WTC11 (cell line): ENCODE results near the gene RELB. TPM values are rescaled to one million over a fixed set of nuclear protein-coding genes. Genes with fewer than 3 reads are reported as not detected.

Experiments used
- ATAC-seq: fragments of 200-7000 bp; cut with Tn5 transposase; 2 replicates; pipeline ENCODE4 v1.10.0; 2021; ENCODE audit warnings: mild to moderate bottlenecking, moderate library complexity
- CTCF ChIA-PET: fragments of 300-600 bp; sonication (Branson Sonifier 250); formaldehyde crosslinking; loops from one replicate; lab custom pipeline; 2021; ENCODE audit warnings: antibody characterized with exemption; lab: Charles Lee
- POLR2A ChIA-PET: fragments of 350-600 bp; sonication (Branson Sonifier 250); formaldehyde crosslinking; loops from one replicate; lab custom pipeline; 2021; ENCODE audit warnings: antibody characterized with exemption; lab: Charles Lee
- DNase-seq: peaks from one replicate; pipeline ENCODE4 v3.0.0; 2021; ENCODE audit warnings: low spot score
- H3K27ac Mint-ChIP-seq: 2 replicates; pipeline ENCODE4 v1.8.0; 2021; ENCODE audit warnings: mixed read lengths
- H3K27me3 Mint-ChIP-seq: 2 replicates; pipeline ENCODE4 v1.8.0; 2021; ENCODE audit warnings: low read depth, mild to moderate bottlenecking, moderate library complexity, mixed read lengths
- H3K36me3 Mint-ChIP-seq: 2 replicates; pipeline ENCODE4 v1.8.0; 2021; ENCODE audit warnings: mixed read lengths
- H3K4me1 Mint-ChIP-seq: 2 replicates; pipeline ENCODE4 v1.8.0; 2022; ENCODE audit warnings: mixed read lengths
- H3K4me3 Mint-ChIP-seq: 2 replicates; pipeline ENCODE4 v1.8.0; 2021; ENCODE audit warnings: mild to moderate bottlenecking, moderate library complexity, mixed read lengths
- H3K9me3 Mint-ChIP-seq: 2 replicates; pipeline ENCODE4 v1.8.0; 2021; ENCODE audit warnings: mixed read lengths
- ATF1 ChIP-seq: sonication (generic); formaldehyde crosslinking; IDR thresholded peaks from 2 replicates; pipeline ENCODE4 v1.8.1; 2023; ENCODE audit warnings: mild to moderate bottlenecking, moderate library complexity, missing genetic modification reagents
- EMX1 ChIP-seq: fragments of 250-450 bp; sonication (Bioruptor Pico); IDR thresholded peaks from 2 replicates; pipeline ENCODE4 v1.8.0; 2021; ENCODE audit warnings: mild to moderate bottlenecking
- ETV6 ChIP-seq: sonication (generic); formaldehyde crosslinking; IDR thresholded peaks from 2 replicates; pipeline ENCODE4 v1.8.1; 2022; ENCODE audit warnings: mild to moderate bottlenecking, missing genetic modification reagents
- FOXJ3 ChIP-seq: sonication (generic); formaldehyde crosslinking; IDR thresholded peaks from 2 replicates; pipeline ENCODE4 v1.9.0; 2021; ENCODE audit warnings: missing genetic modification reagents, mild to moderate bottlenecking, borderline replicate concordance
- FOXP1 ChIP-seq: sonication (generic); formaldehyde crosslinking; IDR thresholded peaks from 2 replicates; pipeline ENCODE4 v1.8.0; 2022; ENCODE audit warnings: missing genetic modification reagents, mild to moderate bottlenecking, moderate library complexity, borderline replicate concordance
- GABPB1 ChIP-seq: sonication (generic); formaldehyde crosslinking; IDR thresholded peaks from 2 replicates; pipeline ENCODE4 v1.8.1; 2023; ENCODE audit warnings: mild to moderate bottlenecking, missing genetic modification reagents
- GRHL2 ChIP-seq: fragments of 250-450 bp; sonication (Bioruptor Pico); IDR thresholded peaks from 2 replicates; pipeline ENCODE4 v1.8.0; 2022; ENCODE audit warnings: mild to moderate bottlenecking, moderate library complexity; ENCODE audit not compliant: insufficient replicate concordance, severe bottlenecking
- GTF2I ChIP-seq: fragments of 250-450 bp; sonication (Bioruptor Pico); conservative IDR thresholded peaks from 2 replicates; pipeline ENCODE4 v1.4.0; 2021; ENCODE audit warnings: mild to moderate bottlenecking
- IRF2 ChIP-seq: sonication (generic); formaldehyde crosslinking; IDR thresholded peaks from 2 replicates; pipeline ENCODE4 v1.8.0; 2022; ENCODE audit warnings: low read depth, missing genetic modification reagents, borderline replicate concordance
- MYBL2 ChIP-seq: sonication (generic); formaldehyde crosslinking; IDR thresholded peaks from 2 replicates; pipeline ENCODE4 v1.8.1; 2023; ENCODE audit warnings: mild to moderate bottlenecking, moderate library complexity, missing genetic modification reagents
- NFYB ChIP-seq: sonication (generic); formaldehyde crosslinking; conservative IDR thresholded peaks from 2 replicates; pipeline ENCODE4 v1.8.0; 2022; ENCODE audit warnings: low read depth, missing genetic modification reagents
- OVOL2 ChIP-seq: fragments of 250-450 bp; sonication (Bioruptor Pico); IDR thresholded peaks from 2 replicates; pipeline ENCODE4 v1.9.0; 2021; ENCODE audit warnings: mild to moderate bottlenecking, borderline replicate concordance
- RELA ChIP-seq: sonication (generic); formaldehyde crosslinking; IDR thresholded peaks from 2 replicates; pipeline ENCODE4 v1.8.1; 2022; ENCODE audit warnings: missing genetic modification reagents, mild to moderate bottlenecking, borderline replicate concordance
- SMAD4 ChIP-seq: sonication (generic); formaldehyde crosslinking; IDR thresholded peaks from 2 replicates; pipeline ENCODE4 v1.8.0; 2022; ENCODE audit warnings: mild to moderate bottlenecking, missing genetic modification reagents
- SOX15 ChIP-seq: fragments of 250-450 bp; sonication (Bioruptor Pico); IDR thresholded peaks from 2 replicates; pipeline ENCODE4 v1.9.0; 2021; ENCODE audit warnings: mild to moderate bottlenecking
- TCF7 ChIP-seq: sonication (generic); formaldehyde crosslinking; IDR thresholded peaks from 2 replicates; pipeline ENCODE4 v1.8.0; 2022; ENCODE audit warnings: mild to moderate bottlenecking, low read depth, missing genetic modification reagents, moderate library complexity
- ZNF232 ChIP-seq: sonication (generic); formaldehyde crosslinking; IDR thresholded peaks from 2 replicates; pipeline ENCODE4 v1.8.0; 2022; ENCODE audit warnings: mild to moderate bottlenecking, missing genetic modification reagents
- ZNF263 ChIP-seq: sonication (generic); formaldehyde crosslinking; IDR thresholded peaks from 2 replicates; pipeline ENCODE4 v1.8.1; 2022; ENCODE audit warnings: low read depth, mild to moderate bottlenecking, moderate library complexity, missing genetic modification reagents
- total RNA-seq: library from RNA; stranded (reverse); gene quantifications from 3 replicates; pipeline ENCODE4 v1.2.3, GENCODE V29; 2021
- TF ChIP-seq, protein P1 (sequence below): fragments of 250-450 bp; sonication (Bioruptor Pico); IDR thresholded peaks from 2 replicates; pipeline ENCODE4 v1.9.0; 2021; ENCODE audit warnings: mild to moderate bottlenecking
- TF ChIP-seq, protein P2 (sequence below): sonication (generic); formaldehyde crosslinking; IDR thresholded peaks from 2 replicates; pipeline ENCODE4 v1.8.0; 2022; ENCODE audit warnings: mild to moderate bottlenecking, missing genetic modification reagents
- TF ChIP-seq, protein P3 (sequence below): sonication (generic); formaldehyde crosslinking; IDR thresholded peaks from 2 replicates; pipeline ENCODE4 v1.8.1; 2022; ENCODE audit warnings: mild to moderate bottlenecking, moderate library complexity, missing genetic modification reagents
- TF ChIP-seq, protein P4 (sequence below): sonication (generic); formaldehyde crosslinking; IDR thresholded peaks from 2 replicates; pipeline ENCODE4 v1.8.1; 2022; ENCODE audit warnings: missing genetic modification reagents, borderline replicate concordance

Gene RELB
- total RNA-seq, 1 experiment from 2014 or later, result 8.9 TPM

DNA sequence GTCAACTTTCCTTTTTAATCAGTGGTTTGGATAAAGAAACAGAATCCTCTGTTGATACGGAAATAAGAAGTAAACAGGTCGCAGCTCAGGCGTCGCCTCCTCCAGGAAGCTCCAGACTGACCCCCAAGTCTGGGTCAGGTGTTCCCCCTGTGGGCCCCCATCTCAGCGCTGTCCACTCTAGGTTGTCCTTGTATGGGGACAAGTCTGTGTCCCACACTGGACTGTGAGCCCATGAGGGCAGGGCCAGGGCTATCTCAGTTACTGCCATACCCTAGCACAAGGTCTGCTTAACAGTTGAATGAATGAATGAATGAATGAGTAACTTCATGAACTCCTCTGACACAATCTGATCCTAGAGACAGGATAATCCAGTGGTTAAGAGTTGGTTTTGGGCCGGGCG lies 45.1 kb downstream of the RELB start:
- no peak for ATAC-seq
- TF ChIP-seq FOXP1, result no peak
- TF ChIP-seq, protein P1, sequence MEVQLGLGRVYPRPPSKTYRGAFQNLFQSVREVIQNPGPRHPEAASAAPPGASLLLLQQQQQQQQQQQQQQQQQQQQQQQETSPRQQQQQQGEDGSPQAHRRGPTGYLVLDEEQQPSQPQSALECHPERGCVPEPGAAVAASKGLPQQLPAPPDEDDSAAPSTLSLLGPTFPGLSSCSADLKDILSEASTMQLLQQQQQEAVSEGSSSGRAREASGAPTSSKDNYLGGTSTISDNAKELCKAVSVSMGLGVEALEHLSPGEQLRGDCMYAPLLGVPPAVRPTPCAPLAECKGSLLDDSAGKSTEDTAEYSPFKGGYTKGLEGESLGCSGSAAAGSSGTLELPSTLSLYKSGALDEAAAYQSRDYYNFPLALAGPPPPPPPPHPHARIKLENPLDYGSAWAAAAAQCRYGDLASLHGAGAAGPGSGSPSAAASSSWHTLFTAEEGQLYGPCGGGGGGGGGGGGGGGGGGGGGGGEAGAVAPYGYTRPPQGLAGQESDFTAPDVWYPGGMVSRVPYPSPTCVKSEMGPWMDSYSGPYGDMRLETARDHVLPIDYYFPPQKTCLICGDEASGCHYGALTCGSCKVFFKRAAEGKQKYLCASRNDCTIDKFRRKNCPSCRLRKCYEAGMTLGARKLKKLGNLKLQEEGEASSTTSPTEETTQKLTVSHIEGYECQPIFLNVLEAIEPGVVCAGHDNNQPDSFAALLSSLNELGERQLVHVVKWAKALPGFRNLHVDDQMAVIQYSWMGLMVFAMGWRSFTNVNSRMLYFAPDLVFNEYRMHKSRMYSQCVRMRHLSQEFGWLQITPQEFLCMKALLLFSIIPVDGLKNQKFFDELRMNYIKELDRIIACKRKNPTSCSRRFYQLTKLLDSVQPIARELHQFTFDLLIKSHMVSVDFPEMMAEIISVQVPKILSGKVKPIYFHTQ, result no peak
- TF ChIP-seq SMAD4 (CRISPR knock-in tag), result no peak
- no peak for TF ChIP-seq GABPB1
- TF ChIP-seq MYBL2, result no peak
- no peak for TF ChIP-seq ETV6 (CRISPR knock-in tag)
- no peak for TF ChIP-seq IRF2 (CRISPR knock-in tag)
- TF ChIP-seq SOX15 (CRISPR knock-in tag), result no peak
- TF ChIP-seq, all 79 proteins: peak for 0
- Mint-ChIP-seq H3K36me3 (peaks cover 37% of the 10 kb centered on the region), H3K27ac (peak overlapping the region; percentile 24; the same call in 1 of the 2 replicates), H3K27me3 (no peaks in the 10 kb centered on the region), H3K9me3 (no peaks in the 10 kb centered on the region), H3K4me1 (no peaks in the 10 kb centered on the region), H3K4me3 (no peak overlapping the region)
- POLR2A ChIA-PET, result no interaction called here
- no peak for DNase-seq
- CTCF ChIA-PET, result interaction anchor here (0.5 to 7.3 kb wide), 3 partner anchors 13 to 190 kb away, joined by 4 to 37 read pairs (median 7); no protein-coding TSS in a partner anchor

DNA sequence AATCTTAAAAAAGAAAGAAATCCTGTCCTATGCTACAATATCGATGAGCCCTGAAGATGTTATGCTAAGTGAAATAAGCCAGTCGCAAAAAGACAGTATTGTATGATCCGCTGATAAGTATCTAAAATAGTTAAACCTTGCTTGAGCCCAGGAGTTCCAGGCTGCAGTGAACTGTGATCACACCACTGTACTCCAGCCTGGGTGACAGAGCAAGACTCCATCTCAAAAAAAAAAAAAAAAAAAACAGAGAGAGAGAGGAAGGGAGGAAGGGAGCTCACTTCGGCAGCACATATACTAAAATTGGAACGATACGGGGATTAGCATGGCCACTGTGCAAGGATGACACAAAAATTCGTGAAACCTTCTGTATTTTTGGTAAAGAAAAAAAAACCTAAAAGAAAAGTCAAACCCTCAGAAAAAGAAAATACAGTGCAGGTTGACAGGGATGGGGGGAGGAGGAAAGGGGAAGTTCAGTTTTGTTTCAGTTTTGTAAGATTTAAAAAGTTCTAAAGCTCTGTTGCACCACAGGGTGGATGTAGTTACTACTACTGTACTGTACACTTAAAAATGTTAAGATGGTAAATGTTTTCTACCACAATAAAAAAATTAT lies 46.0 kb downstream of the RELB start:
- no peaks in the 10 kb centered on the region for H3K9me3 Mint-ChIP-seq
- CTCF ChIA-PET, result interaction anchor here (2.1 to 7.3 kb wide), 2 partner anchors 12 to 58 kb away, joined by 7 to 37 read pairs; no protein-coding TSS in a partner anchor
- ATAC-seq, result no peak
- 0 out of 2 replicates have a peak overlapping the region, but pooled peaks have one; percentile 39 for H3K27ac Mint-ChIP-seq
- H3K4me1 Mint-ChIP-seq, result no peaks in the 10 kb centered on the region
- no peak overlapping the region for H3K4me3 Mint-ChIP-seq
- no peaks in the 10 kb centered on the region for H3K27me3 Mint-ChIP-seq
- POLR2A ChIA-PET, result interaction anchor here (0.7 kb wide), 1 partner anchor 74 kb away, joined by 4 read pairs; no protein-coding TSS in a partner anchor
- DNase-seq, result no peak
- TF ChIP-seq ATF1, result no peak
- H3K36me3 Mint-ChIP-seq, result peaks cover 33% of the 10 kb centered on the region

DNA sequence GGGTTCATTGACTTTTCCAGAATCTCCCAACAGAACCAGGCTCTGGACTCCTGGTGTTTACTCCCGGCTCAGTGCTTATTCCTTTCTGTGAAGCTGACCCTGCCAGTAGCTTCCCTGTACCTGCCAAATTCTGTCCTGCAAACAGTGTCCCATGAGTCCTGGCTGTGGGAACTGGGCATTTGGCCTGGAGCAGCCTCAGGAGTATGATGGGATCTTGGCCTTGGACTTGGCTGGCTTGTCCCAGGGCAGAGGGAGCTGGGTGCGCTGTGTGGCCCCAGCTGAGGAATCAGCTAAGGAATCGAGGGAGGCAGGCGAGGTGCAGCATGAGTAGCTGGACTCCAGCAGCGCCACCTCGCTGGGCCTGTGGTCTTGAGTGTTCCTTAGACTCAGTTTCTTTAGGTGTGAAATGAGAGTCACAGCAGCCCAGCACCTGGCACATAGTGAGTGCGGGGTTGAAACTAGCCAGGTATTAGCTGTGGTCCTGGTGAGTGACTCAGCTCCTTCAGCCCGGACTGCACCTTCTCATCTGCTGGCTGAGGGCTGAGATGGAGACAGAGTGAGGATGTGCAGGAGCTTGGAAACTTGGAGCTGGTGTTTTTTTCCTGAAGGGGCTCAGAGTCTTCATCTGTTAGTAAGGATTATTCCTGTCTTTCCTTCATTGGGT lies 47.9 kb downstream of the RELB start:
- no peaks in the 10 kb centered on the region for H3K9me3 Mint-ChIP-seq
- no peak for DNase-seq
- POLR2A ChIA-PET, result no interaction called here
- CTCF ChIA-PET, result interaction anchor here (1.6 to 1.7 kb wide), 2 partner anchors 10 to 60 kb away, joined by 5 to 9 read pairs; no protein-coding TSS in a partner anchor
- H3K4me1 Mint-ChIP-seq, result no peaks in the 10 kb centered on the region
- H3K4me3 Mint-ChIP-seq, result no peak overlapping the region
- peaks cover 40% of the 10 kb centered on the region for H3K36me3 Mint-ChIP-seq
- peak overlapping the region; percentile 88 for H3K27ac Mint-ChIP-seq
- TF ChIP-seq, protein P2, sequence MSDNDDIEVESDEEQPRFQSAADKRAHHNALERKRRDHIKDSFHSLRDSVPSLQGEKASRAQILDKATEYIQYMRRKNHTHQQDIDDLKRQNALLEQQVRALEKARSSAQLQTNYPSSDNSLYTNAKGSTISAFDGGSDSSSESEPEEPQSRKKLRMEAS (CRISPR knock-in tag), result no peak
- no peak for TF ChIP-seq GRHL2
- no peak for TF ChIP-seq ETV6 (CRISPR knock-in tag)
- TF ChIP-seq OVOL2 (CRISPR knock-in tag), result no peak
- TF ChIP-seq NFYB (CRISPR knock-in tag), result no peak
- no peak for TF ChIP-seq SMAD4 (CRISPR knock-in tag)
- TF ChIP-seq, protein P3, sequence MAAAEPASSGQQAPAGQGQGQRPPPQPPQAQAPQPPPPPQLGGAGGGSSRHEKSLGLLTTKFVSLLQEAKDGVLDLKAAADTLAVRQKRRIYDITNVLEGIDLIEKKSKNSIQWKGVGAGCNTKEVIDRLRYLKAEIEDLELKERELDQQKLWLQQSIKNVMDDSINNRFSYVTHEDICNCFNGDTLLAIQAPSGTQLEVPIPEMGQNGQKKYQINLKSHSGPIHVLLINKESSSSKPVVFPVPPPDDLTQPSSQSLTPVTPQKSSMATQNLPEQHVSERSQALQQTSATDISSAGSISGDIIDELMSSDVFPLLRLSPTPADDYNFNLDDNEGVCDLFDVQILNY (CRISPR knock-in tag), result no peak
- TF ChIP-seq FOXJ3 (CRISPR knock-in tag), result no peak
- no peak for TF ChIP-seq ZNF232 (CRISPR knock-in tag)
- TF ChIP-seq EMX1, result no peak
- no peak for TF ChIP-seq GTF2I
- no peak for TF ChIP-seq TCF7 (CRISPR knock-in tag)
- TF ChIP-seq RELA (CRISPR knock-in tag), result no peak
- no peak for TF ChIP-seq ZNF263 (CRISPR knock-in tag)
- TF ChIP-seq, protein P4, sequence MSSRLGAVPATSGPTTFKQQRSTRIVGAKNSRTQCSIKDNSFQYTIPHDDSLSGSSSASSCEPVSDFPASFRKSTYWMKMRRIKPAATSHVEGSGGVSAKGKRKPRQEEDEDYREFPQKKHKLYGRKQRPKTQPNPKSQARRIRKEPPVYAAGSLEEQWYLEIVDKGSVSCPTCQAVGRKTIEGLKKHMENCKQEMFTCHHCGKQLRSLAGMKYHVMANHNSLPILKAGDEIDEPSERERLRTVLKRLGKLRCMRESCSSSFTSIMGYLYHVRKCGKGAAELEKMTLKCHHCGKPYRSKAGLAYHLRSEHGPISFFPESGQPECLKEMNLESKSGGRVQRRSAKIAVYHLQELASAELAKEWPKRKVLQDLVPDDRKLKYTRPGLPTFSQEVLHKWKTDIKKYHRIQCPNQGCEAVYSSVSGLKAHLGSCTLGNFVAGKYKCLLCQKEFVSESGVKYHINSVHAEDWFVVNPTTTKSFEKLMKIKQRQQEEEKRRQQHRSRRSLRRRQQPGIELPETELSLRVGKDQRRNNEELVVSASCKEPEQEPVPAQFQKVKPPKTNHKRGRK, result no peak
- TF ChIP-seq, all 79 proteins: peak for 0
- no peaks in the 10 kb centered on the region for H3K27me3 Mint-ChIP-seq
- ATAC-seq, result no peak
